Adrenal gland (tissue), 12 donors: ENCODE measurements around the gene SPRYD4. TPM values are rescaled to one million over a fixed set of nuclear protein-coding genes. Genes with fewer than 3 reads are reported as not detected.

Source experiments
- DNase-seq, 7 donors: peaks; one replicate each; pipeline ENCODE4 v3.0.0-alpha.2; 2019 to 2020
- H3K27ac ChIP-seq, 5 donors: fragments of 200-600 bp; sonication (generic) in 4 of 5; 1 replicate in 3 of 5; 2 replicates in 2 of 5; pipeline versions ENCODE4 v1.5.1 to v1.8.0; 2016 to 2020; ENCODE audit warnings: mild to moderate bottlenecking in 1 of 5
- H3K27me3 ChIP-seq: fragments of 200-600 bp; 2 replicates; pipeline ENCODE4 v1.8.0; 2021
- H3K36me3 ChIP-seq, 2 donors: fragments of 200-600 bp; replicated peaks in 1 of 2; 1 replicate in 1 of 2; 2 replicates in 1 of 2; pipeline versions ENCODE4 v1.5.1 to v1.8.0; 2018 to 2022
- H3K4me1 ChIP-seq, 2 donors: fragments of 200-600 bp; replicated peaks in 1 of 2; 1 replicate in 1 of 2; 2 replicates in 1 of 2; pipeline versions ENCODE4 v1.5.1 to v1.8.0; 2018 to 2021
- H3K4me3 ChIP-seq, 4 donors: fragments of 200-600 bp; sonication (generic) in 3 of 4; one replicate each; pipeline ENCODE4 v1.5.1; 2016 to 2018
- H3K9me3 ChIP-seq, 3 donors: fragments of 200-600 bp; sonication (generic) in 1 of 3; replicated peaks in 1 of 3; 1 replicate in 2 of 3; 2 replicates in 1 of 3; pipeline versions ENCODE4 v1.5.1 to v1.8.0; 2016 to 2021
- CTCF ChIP-seq, 6 experiments: fragments of 450-650 bp in 4 of 6; fragments of 200-600 bp in 2 of 6; sonication (generic) in 1 of 6; IDR thresholded peaks; 1 replicate in 5 of 6; 2 replicates in 1 of 6; pipeline versions ENCODE4 v1.5.1 to v1.8.0; 2016 to 2021; ENCODE audit warnings: antibody characterized with exemption in 6 of 6, mild to moderate bottlenecking in 2 of 6, moderate library complexity in 1 of 6
- POLR2A ChIP-seq, 2 donors: fragments of 450-650 bp; IDR thresholded peaks; one replicate each; pipeline ENCODE4 v1.6.1; 2017; ENCODE audit warnings: antibody characterized with exemption in 2 of 2, mild to moderate bottlenecking in 2 of 2, moderate library complexity in 1 of 2
- WGBS, 4 donors: extraction: QIAGEN DNeasy Blood & Tissue Kit in 2 of 4; methylation state at CpG; one replicate each; pipeline versions ENCODE4 v1.1.5 to v1.1.7; 2013 to 2017; 5-methylcytosine and 5-hydroxymethylcytosine counted together
- intact Hi-C, 2 donors: fragments of 100-400 bp; cut with DNase I; formaldehyde crosslinking; loops; one replicate each; pipeline versions ENCODE4 v1.14.1 to v1.15.0; 2022 to 2023
- polyA plus RNA-seq, 3 donors: library from polyadenylated mRNA; stranded (reverse); fragments of 200-250 nt in 2 of 3; fragments of 350-450 nt in 1 of 3; fragmentation: Illumina TruSeq in 1 of 3; extraction: RNeasy Lipid Tissue Mini Kit (QIAGEN cat#74804) in 1 of 3; gene quantifications; one replicate each; pipeline ENCODE4 v1.2.3, GENCODE V29; 2013 to 2014
- total RNA-seq, 9 donors: library from RNA; depleted of rRNA in 4 of 9; stranded (reverse); fragments of >200 nt in 4 of 9; fragments of 120-200 nt in 1 of 9; fragmentation: NEBNext Ultra II Directional in 1 of 9; extraction: Animal tissue kit (Norgen Biotek cat#: 25700) in 1 of 9; gene quantifications; one replicate each; pipeline versions ENCODE4 v1.1.0 to v1.2.4, GENCODE V29; 2013 to 2023
- donor health status: healthy with polysubstance abuse.
- donor health status: Bipolar disorder and iron deficiency.
- donor health status: DM: yes; HTN: yes; CAD: no.
- donor health status: DM: no; HTN: no; CAD: no.
- donor health status: DM: no; HTN: no; CAD: no.
- donor health status: DM: yes; HTN: yes; CAD: no.

Gene SPRYD4
- total and polyA plus RNA-seq, 12 donors: 2.5 to 6.5 (median 5.2) TPM

- intact Hi-C loops: no loop called here
- no peak overlapping the region for H3K4me3 ChIP-seq
- DNase-seq: peak in 1 of 7 donors; percentile 22
- peak overlapping the region in 4 of 5 donors; percentile 65 to 89 (median 86) for H3K27ac ChIP-seq
- H3K9me3 ChIP-seq: no peaks in the 10 kb centered on the region
- H3K27me3 ChIP-seq: no peaks in the 10 kb centered on the region
- H3K36me3 ChIP-seq: no peaks in the 10 kb centered on the region
- 54 to 80% (median 61%) methylated on average over 3 of the region's 3 CpGs for WGBS, 4 donors
- TF ChIP-seq CTCF (IDR thresholded peaks at IDR 0.05) (no peak), POLR2A (IDR thresholded peaks at IDR 0.05) (no peak)
- peaks cover 10 to 40% of the 10 kb centered on the region in 2 donors for H3K4me1 ChIP-seq
Observed at GRCh38 chr12:56520048-56520447, 51.7 kb downstream of the SPRYD4 start.

GRCh38 chr12:56520506-56520905 is 52.1 kb downstream of the SPRYD4 start:
- 35 to 58% (median 48%) methylated on average over 1 of the region's 1 CpG for WGBS, 4 donors
- intact Hi-C loops: no loop called here
- Histone ChIP-seq H3K4me3 (peak overlapping the region in 1 of 4 donors; percentile 61), H3K9me3 (no peaks in the 10 kb centered on the region), H3K27me3 (no peaks in the 10 kb centered on the region), H3K4me1 (peaks cover 10 to 40% of the 10 kb centered on the region in 2 donors), H3K36me3 (no peaks in the 10 kb centered on the region), H3K27ac (peak overlapping the region in 4 of 5 donors; percentile 65 to 89 (median 86))
- no peak for DNase-seq
- no peak for TF ChIP-seq POLR2A (IDR thresholded peaks at IDR 0.05)
- TF ChIP-seq CTCF (IDR thresholded peaks at IDR 0.05): no peak

GRCh38 chr12:56521209-56521589 is 52.8 kb downstream of the SPRYD4 start:
- Histone ChIP-seq H3K4me1 (peaks cover 10 to 40% of the 10 kb centered on the region in 2 donors), H3K9me3 (no peaks in the 10 kb centered on the region), H3K4me3 (peak overlapping the region in 1 of 4 donors; percentile 61), H3K36me3 (no peaks in the 10 kb centered on the region), H3K27me3 (no peaks in the 10 kb centered on the region), H3K27ac (peak overlapping the region in 4 of 5 donors; percentile 65 to 89 (median 86))
- intact Hi-C loops: no loop called here
- 29 to 35% (median 32%) methylated on average over 8 of the region's 8 CpGs for WGBS, 4 donors
- no peak for TF ChIP-seq POLR2A (IDR thresholded peaks at IDR 0.05)
- no peak for TF ChIP-seq CTCF (IDR thresholded peaks at IDR 0.05)
- peak in 4 of 7 donors; percentile 16 to 45 (median 24) for DNase-seq

- TF ChIP-seq CTCF (IDR thresholded peaks at IDR 0.05): no peak
- TF ChIP-seq POLR2A (IDR thresholded peaks at IDR 0.05): peak in 1 of 2 donors; percentile 52
- WGBS, 4 donors: 0 to 2% (median 2%) methylated on average over 15 of the region's 15 CpGs
- intact Hi-C loops: no loop called here
- H3K36me3 ChIP-seq: no peaks in the 10 kb centered on the region
- peak; percentile 84 to 96 (median 92) for DNase-seq
- H3K27me3 ChIP-seq: no peaks in the 10 kb centered on the region
- H3K27ac ChIP-seq: peak within 1 kb of the TSS; percentile 37 to 89 (median 86)
- peak within 1 kb of the TSS; percentile 36 to 61 (median 53) for H3K4me3 ChIP-seq
- H3K4me1 ChIP-seq: peaks cover 10 to 40% of the 10 kb centered on the region in 2 donors
- H3K9me3 ChIP-seq: no peaks in the 10 kb centered on the region
Observed at GRCh38 chr12:56521590-56522371, 53.4 kb downstream of the SPRYD4 start, which contains the start of gene RBMS2. Gene RBMS2 (plus strand): TSS chr12:56521820. CDS start chr12:56522024, 204 bp downstream.
